ENCODE measurements around the gene HSD11B1. TPM values are rescaled to one million over a fixed set of nuclear protein-coding genes. Genes with fewer than 3 reads are reported as not detected.

The HSD11B1 gene
- total and polyA plus RNA-seq, 2 of the 4 experiments (the other 2 are of a cell fraction) = 0.41 to 0.72 TPM

DNA sequence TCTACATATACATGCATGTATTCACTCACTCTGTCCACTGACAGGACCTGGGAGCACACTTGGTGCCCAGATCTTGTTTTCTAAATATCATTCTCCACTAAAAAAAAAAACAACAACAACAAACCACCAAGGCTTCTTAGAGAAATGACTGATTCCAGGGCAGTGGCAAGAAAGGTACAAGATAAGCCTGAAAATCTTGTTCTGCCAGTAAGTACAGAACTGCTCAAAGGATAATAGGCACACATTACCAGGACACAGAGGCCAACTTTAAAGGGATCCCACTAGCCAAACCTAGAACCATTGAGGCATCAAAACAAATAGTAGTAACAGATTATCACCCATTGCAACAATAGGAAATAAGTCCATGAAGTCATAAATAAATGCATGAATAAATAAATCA lies 10.7 kb downstream of the HSD11B1 start:
- Histone ChIP-seq H3K4me2 (ENCODE audit: low read depth, low read length) (no peak overlapping the region), H2AFZ (replicated peaks; ENCODE audit: low read length, poor library complexity) (no peak overlapping the region), H4K91ac (ENCODE audit: insufficient read depth, low read depth, low read length) (no peak overlapping the region), H3K18ac (ENCODE audit: low read depth, low read length) (no peak overlapping the region), H3K79me1 (ENCODE audit: low read depth in 1 of 2, low read length in 2 of 2) (no peaks in the 10 kb centered on the region), H3K4ac (ENCODE audit: low read depth, low read length) (no peak overlapping the region), H2AK9ac (replicated peaks; ENCODE audit: low read depth, low read length, poor library complexity) (no peak overlapping the region), H2AK5ac (ENCODE audit: low read depth, low read length) (no peak overlapping the region), H2BK120ac (ENCODE audit: low read depth, low read length) (no peak overlapping the region), H3K4me1 (ENCODE audit: control insufficient read depth, insufficient read depth, low read length) (no peaks in the 10 kb centered on the region; the same call in 1 of the 2 replicates), H3K23ac (ENCODE audit: low read depth, low read length) (no peak overlapping the region), H4K8ac (ENCODE audit: low read depth in 2 of 2, low read length in 2 of 2) (no peak overlapping the region), H2BK15ac (ENCODE audit: low read depth, low read length) (no peak overlapping the region), H4K20me1 (ENCODE audit: insufficient read depth, low read length) (no peaks in the 10 kb centered on the region), H3K56ac (ENCODE audit: extremely low read depth, insufficient read depth, low read length) (no peak overlapping the region), H3K4me3 (ENCODE audit: insufficient read depth, low read depth, low read length) (no peak overlapping the region), H2BK5ac (ENCODE audit: low read depth, low read length, poor library complexity, severe bottlenecking) (no peak overlapping the region), H3K9ac (ENCODE audit: low read depth, low read length) (no peak overlapping the region), H2BK20ac (ENCODE audit: low read depth, low read length) (no peak overlapping the region), H4K5ac (ENCODE audit: low read depth, low read length) (no peak overlapping the region), H3K9me1 (ENCODE audit: insufficient read depth, low read length) (no peaks in the 10 kb centered on the region), H3K36me3 (ENCODE audit: control insufficient read depth, insufficient read depth, low read length) (no peaks in the 10 kb centered on the region), H3K14ac (replicated peaks; ENCODE audit: low read depth, low read length) (no peak overlapping the region), H3K9me3 (ENCODE audit: control insufficient read depth, insufficient read depth, low read length) (no peaks in the 10 kb centered on the region), H3K27me3 (ENCODE audit: control insufficient read depth, insufficient read depth, low read length) (no peaks in the 10 kb centered on the region), H3K27ac (ENCODE audit: insufficient read depth, low read length) (no peak overlapping the region)
- CTCF ChIA-PET = no interaction called here
- intact Hi-C loops (cut with micrococcal nuclease) (no loop called here), in situ Hi-C loops (cut with MboI; ENCODE audit: low sequenced_read_pairs) (no loop called here), dilution Hi-C loops (cut with HindIII; ENCODE audit: low sequenced_read_pairs, unreplicated experiment) (no loop called here)
- DNase-seq (no peak), ATAC-seq (ENCODE audit: low read depth) (no peak)
- TF ChIP-seq MAFK (IDR thresholded peaks at IDR 0.05; ENCODE audit: low read depth, low read length) (no peak), FOS (IDR thresholded peaks at IDR 0.05; ENCODE audit: low read depth, low read length) (no peak), RFX5 (IDR thresholded peaks at IDR 0.05; ENCODE audit: low read depth, low read length) (no peak), BHLHE40 (IDR thresholded peaks at IDR 0.05; ENCODE audit: low read depth, low read length) (no peak), CEBPB (IDR thresholded peaks at IDR 0.05; ENCODE audit: low read depth, low read length) (no peak), SMC3 (IDR thresholded peaks at IDR 0.05; ENCODE audit: low read depth, low read length) (no peak), RCOR1 (IDR thresholded peaks at IDR 0.05; ENCODE audit: insufficient replicate concordance, low read length) (no peak)
- TF ChIP-seq, protein P1, sequence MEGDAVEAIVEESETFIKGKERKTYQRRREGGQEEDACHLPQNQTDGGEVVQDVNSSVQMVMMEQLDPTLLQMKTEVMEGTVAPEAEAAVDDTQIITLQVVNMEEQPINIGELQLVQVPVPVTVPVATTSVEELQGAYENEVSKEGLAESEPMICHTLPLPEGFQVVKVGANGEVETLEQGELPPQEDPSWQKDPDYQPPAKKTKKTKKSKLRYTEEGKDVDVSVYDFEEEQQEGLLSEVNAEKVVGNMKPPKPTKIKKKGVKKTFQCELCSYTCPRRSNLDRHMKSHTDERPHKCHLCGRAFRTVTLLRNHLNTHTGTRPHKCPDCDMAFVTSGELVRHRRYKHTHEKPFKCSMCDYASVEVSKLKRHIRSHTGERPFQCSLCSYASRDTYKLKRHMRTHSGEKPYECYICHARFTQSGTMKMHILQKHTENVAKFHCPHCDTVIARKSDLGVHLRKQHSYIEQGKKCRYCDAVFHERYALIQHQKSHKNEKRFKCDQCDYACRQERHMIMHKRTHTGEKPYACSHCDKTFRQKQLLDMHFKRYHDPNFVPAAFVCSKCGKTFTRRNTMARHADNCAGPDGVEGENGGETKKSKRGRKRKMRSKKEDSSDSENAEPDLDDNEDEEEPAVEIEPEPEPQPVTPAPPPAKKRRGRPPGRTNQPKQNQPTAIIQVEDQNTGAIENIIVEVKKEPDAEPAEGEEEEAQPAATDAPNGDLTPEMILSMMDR (conservative IDR thresholded peaks at IDR 0.05; ENCODE audit: low read depth, low read length) = no peak
- POLR2A ChIA-PET (ENCODE audit: unreplicated experiment) = no interaction called here
- BruUV-seq (replicated peaks) = no TSS peak

Measured in IMR-90 (cell line).